Renal pelvis (tissue), 4 donors: ENCODE measurements around the gene BCAS3. TPM values are rescaled to one million over a fixed set of nuclear protein-coding genes. Genes with fewer than 3 reads are reported as not detected.
A peak's percentile ranks its signal among the peaks of the same experiment; 100 is the strongest.

Experiments
- DNase-seq: peaks from one replicate; pipeline ENCODE4 v3.0.0-alpha.2; 2013
- polyA plus RNA-seq, 3 donors: library from polyadenylated mRNA; unstranded; fragments of 120-200 nt; gene quantifications; one replicate each; pipeline ENCODE4 v1.2.1, GENCODE V29; 2013; ENCODE audit not compliant: insufficient read length in 3 of 3

Gene BCAS3
- polyA plus RNA-seq, 3 donors, result 30.1 to 34.5 (median 32.6) TPM

- DNase-seq, result no peak
Observed at GRCh38 chr17:61285526-61286320, 608.1 kb downstream of the BCAS3 start.

DNA sequence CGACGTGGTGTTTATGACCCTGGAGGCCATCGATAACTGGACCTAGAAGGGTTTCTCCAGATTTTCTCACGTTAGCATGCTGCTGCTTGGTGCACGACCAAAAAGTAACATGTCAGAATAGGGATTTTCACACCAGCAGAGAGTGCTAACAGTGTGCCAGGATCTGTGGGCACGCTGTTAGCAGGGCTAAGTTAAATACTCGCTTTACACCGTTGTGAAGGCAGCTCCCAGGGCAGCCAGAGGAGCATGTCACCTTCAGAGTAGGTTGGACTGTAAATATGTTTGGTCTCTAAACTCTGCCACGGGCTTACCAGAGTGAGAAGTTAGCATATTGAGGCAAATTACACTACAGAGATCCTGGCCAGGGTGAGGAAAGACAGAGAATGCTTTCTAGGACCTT lies 608.8 kb downstream of the BCAS3 start:
- DNase-seq, result no peak

DNA sequence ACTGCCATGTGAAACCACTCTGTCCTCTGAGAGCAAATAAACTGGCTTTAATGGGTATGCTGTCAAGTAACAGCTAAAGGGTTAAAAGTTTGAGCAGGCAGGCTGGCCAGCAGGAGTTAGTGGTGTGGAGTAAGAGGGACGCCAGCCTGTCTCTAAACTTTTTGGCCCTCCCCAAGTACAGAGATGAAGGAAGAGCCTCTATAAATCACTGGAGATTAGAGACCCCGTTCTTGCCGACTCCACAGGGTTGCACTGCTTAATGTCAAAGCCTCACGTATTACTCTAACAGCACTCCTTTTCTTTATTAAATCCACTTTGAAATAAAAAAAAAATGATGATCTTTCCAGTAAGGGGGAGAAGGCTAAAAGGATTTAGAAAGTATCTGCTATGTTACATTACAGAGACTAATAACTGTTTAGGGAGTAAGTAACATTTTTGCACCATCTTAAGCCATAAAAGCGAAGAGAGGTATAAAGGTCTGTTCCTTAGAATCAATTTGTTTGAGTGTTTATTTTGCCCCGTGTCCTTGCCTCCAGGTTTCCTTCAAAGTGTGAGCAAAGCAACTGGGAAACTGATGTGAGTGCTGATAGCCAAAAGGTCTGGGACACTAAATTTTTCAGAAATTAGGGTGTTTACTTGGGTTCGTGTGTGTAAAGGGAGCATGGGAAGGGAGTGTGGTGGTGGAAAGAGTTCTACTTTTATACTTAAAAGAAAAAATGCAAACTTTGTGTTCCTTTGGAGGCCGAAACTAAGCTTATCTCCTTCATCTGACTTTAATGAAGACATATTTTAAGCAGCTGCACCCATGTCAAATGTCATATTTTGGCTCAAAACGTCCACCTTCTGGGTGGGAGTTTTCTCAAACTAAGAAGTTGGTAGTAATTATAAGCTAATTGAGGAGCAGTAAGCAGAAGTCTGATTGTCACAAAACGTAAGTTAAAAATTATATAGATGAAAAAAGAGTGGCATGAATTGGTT lies 612.0 kb downstream of the BCAS3 start:
- DNase-seq, result peak; percentile 58

DNA sequence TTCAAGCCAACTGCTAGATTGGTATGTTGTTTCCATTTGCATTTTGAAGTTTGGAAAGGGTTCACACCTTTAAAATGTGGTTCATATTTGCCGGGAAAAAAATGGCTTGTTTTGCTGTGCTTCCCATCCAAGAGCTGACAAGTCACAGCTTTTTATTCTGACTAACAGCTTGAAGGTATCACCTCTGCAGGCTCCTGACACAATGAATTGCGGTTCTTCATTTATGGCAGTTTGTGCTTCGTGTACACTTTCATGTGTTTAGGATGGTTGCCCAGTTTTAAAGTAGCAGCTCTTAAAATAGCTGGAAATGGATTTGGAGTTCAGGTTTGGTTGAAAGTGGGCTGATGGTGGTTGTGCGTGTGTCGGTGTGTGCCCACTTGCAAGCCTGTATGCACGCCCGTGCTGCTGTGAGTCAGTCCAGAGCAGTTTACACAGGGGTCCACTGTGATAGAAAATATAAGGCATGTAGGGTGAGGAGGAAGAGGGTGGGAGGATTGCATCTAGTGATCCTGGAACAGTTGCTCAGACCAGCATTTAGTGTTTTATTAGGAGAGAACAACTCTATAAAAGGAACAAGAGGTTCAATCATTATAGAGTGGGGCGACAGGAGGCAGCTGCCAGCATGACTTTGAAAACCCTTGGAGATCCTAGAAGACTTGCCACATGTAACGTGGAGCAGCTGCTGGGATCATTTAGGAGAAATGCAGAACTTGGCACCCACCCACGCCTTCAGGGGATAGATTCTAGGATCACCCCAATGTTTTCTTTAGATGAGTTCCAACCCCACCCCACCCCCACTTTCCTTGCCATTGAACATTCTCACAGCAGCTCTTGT lies 614.0 kb downstream of the BCAS3 start:
- peak; percentile 71 for DNase-seq

GRCh38 chr17:61294286-61294685 lies 616.6 kb downstream of the BCAS3 start:
- DNase-seq, result no peak

GRCh38 chr17:61294777-61295176 lies 617.1 kb downstream of the BCAS3 start:
- DNase-seq, result no peak

GRCh38 chr17:61296058-61296457 lies 618.4 kb downstream of the BCAS3 start:
- no peak for DNase-seq

DNA sequence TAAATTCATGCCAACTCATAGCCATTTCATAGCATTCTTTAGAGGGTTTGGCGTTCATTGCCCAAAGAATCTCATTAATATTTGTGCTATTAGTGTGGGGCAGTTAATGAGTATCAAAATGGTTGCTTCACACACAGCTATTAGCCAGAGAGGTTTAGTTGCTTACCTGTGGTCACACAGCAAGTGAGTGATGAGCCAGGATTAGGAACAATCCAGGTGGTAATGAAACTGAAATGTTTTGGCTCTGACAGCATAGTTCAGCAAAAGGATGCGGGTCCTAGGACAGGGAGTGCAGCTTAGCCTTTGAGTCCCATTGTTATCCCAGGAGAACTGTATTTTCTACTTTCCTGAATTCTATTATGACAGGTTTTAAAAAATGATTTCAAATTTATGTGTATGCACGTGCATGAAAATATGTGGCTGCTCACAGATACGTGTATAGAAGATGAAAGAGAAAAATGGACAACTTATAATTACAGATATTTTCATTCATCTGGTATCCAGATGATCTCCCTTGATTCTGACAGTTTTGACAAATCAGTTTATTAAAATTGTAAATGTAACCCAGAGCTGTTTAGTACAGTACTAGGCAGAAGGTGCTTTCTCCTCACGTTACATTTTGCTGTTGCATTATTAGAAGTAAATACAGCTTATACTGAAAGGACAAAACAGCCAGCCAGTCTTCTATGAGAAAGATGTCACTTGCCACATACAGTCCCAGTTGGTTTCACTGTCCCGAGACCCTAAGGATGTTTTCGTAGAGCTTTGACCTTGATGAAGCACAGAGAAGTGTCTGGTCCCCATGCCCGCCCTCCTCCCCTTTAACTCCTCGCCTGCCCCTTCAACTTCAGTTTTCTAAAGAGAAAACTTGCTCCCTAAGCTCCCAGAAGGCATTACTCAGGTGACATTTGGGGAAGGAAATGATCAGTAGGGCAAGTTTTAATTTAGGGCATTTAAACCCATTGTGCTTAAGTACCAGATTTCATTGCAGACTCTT lies 622.2 kb downstream of the BCAS3 start:
- DNase-seq, result no peak

- DNase-seq, result no peak
Observed at GRCh38 chr17:61302953-61303816, 625.5 kb downstream of the BCAS3 start.

DNA sequence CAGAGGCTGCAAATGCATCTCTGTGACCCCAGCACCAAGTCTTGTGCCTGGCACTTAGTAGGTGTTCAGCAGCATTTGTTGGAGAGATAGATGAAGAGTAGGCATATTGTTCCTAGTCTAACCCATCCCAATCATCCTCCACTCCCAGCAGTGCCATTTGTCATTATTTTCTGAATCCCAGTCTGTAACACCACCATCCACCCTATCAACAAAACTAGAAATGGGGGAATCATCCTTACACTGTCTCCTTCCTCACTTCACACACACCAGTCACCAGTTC lies 626.1 kb downstream of the BCAS3 start:
- DNase-seq, result no peak

- no peak for DNase-seq
Observed at GRCh38 chr17:61305024-61305423, 627.4 kb downstream of the BCAS3 start.

DNA sequence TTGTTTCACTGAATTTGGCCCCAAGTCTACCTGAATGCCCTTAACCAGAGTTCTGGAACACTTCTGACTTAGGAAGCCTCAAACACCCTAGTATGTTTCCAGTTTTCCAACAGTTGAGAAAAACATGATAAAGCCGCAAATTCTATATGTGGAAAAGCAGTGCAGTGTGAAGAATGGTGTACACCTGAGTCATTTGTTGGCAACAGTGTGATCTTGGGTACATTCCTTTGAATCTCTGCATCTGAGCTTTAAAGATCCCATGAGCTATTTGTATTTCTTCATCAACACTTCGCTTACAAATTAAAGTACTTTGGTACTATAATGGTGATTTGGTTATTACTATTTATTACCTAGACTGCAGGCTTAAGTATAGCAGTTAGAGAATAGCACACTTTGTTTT lies 628.4 kb downstream of the BCAS3 start:
- DNase-seq, result no peak

DNA sequence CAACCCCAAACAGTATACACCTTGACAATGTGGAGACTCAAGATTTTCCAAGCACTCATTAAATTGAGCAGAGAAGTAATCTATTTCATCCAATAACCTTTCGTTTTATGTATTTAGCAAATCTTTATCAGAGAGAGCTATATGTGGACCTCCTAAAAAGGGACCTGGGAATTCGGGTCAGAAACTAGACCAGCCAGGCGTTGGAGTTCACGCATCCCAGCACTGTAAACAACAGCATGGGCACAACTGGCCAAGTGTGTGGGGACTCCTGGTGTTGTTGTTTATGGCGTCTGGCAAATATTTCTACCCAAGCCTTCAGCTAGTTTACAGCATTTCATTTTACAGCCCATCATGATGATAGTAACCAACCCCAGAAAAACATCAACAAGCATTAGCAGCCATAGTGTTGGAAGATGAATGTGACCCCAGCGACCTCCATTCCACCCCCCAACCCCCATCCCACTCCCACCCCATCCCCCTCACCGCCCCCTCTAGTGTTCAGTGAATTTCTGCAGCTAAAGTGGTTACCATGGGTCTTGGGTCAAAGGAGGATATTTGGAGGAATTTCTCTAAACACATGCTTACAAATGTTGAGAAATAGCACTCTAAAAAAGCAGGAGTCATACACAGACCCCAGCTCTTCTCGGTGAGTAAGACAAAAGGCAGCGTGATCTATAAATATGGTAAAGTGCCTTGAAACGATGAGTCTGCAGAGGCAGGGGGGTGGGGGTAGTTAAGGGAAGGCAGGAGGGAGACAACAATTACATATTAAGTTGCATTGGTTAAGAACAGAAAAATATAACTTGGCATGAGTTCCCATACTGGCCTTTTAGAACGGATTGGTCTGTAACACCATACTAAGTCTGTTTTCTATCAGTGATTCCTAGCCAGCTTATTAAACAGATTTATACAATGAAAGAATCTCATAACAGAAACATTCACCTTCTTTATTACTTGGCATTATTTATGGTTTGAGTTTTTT lies 630.5 kb downstream of the BCAS3 start:
- no peak for DNase-seq

- no peak for DNase-seq
Observed at GRCh38 chr17:61309362-61310256, 632.0 kb downstream of the BCAS3 start.

GRCh38 chr17:61310590-61310989 lies 632.9 kb downstream of the BCAS3 start:
- DNase-seq, result no peak

GRCh38 chr17:61312406-61313295 lies 635.0 kb downstream of the BCAS3 start:
- no peak for DNase-seq
